Measurements from ENCODE around the gene IQGAP2. TPM values are rescaled to one million over a fixed set of nuclear protein-coding genes. Genes with fewer than 3 reads are reported as not detected.
"Not testable (repeated sequence)": the region's sequence is repeated elsewhere in the genome, so short reads cannot be mapped to it uniquely, and the experiment has no call there.

IQGAP2 gene
- total and polyA plus RNA-seq, 9 of the 15 experiments (the other 6 are each of a cell fraction or from before 2014, with no cell fraction given) = 8.7 to 23.2 (median 17.4) TPM

- Histone ChIP-seq H3K27me3 (ENCODE audit: control insufficient read depth in 2 of 2, insufficient read depth in 2 of 2, low read length in 2 of 2) (no peaks in the 10 kb centered on the region), H4K20me1 (replicated peaks; ENCODE audit: control insufficient read depth, insufficient read depth, low read length) (no peaks in the 10 kb centered on the region), H3K27ac (ENCODE audit: extremely low read depth, low read depth, low read length) (no peak overlapping the region), H3K9ac (ENCODE audit: insufficient read depth in 1 of 2, low read depth in 2 of 2, low read length in 2 of 2) (no peak overlapping the region), H3K79me2 (ENCODE audit: control insufficient read depth, insufficient read depth, low read length) (no peaks in the 10 kb centered on the region), H3K9me1 (ENCODE audit: control insufficient read depth, insufficient read depth, low read length) (no peaks in the 10 kb centered on the region), H3K4me1 (replicated peaks in 1 of 2; ENCODE audit: control insufficient read depth in 2 of 2, insufficient read depth in 2 of 2, low read length in 2 of 2) (peaks cover 0 to 24% of the 10 kb centered on the region in 2 experiments; a peak in 4 of 5 replicates), H2AFZ (ENCODE audit: low read depth, low read length) (no peak overlapping the region), H3K36me3 (ENCODE audit: control insufficient read depth, insufficient read depth, low read length) (no peaks in the 10 kb centered on the region), H3K4me3 (no peak overlapping the region), H3K9me3 (replicated peaks; ENCODE audit: control insufficient read depth, insufficient read depth, low read depth, low read length) (no peaks in the 10 kb centered on the region), H3K4me2 (ENCODE audit: insufficient read depth, low read length) (no peak overlapping the region)
- TF ChIP-seq ZFP30 (CRISPR knock-in tag; IDR thresholded peaks at IDR 0.05; ENCODE audit: borderline replicate concordance) (no peak), FOXP4 (CRISPR knock-in tag; IDR thresholded peaks at IDR 0.05; ENCODE audit: borderline replicate concordance) (no peak), EWSR1 (IDR thresholded peaks at IDR 0.05; ENCODE audit: borderline replicate concordance, low read depth, partially characterized antibody) (no peak), MXD1 (CRISPR knock-in tag; IDR thresholded peaks at IDR 0.05; ENCODE audit: borderline replicate concordance, poor library complexity, severe bottlenecking) (no peak), XRCC3 (IDR thresholded peaks at IDR 0.05) (no peak), CCAR2 (IDR thresholded peaks at IDR 0.05; ENCODE audit: low read depth, low read length) (no peak), ZNF696 (CRISPR knock-in tag; conservative IDR thresholded peaks at IDR 0.05) (no peak), TCF15 (CRISPR knock-in tag; IDR thresholded peaks at IDR 0.05) (no peak), TRIM24 (IDR thresholded peaks at IDR 0.05) (no peak), SAFB2 (IDR thresholded peaks at IDR 0.05; ENCODE audit: borderline replicate concordance, low read depth, low read length, severe bottlenecking) (no peak)
- in situ Hi-C loops (cut with MboI) (no loop called here), intact Hi-C loops (cut with micrococcal nuclease) (no loop called here)
- no peak for FAIRE-seq
- ChIA-PET POLR2A (no interaction called here), CTCF (ENCODE audit: low intra/inter-chr PET ratio) (no interaction called here)
- WGBS (ENCODE audit: insufficient coverage, low coverage, missing lambda C conversion rate) = 62% methylated on average over 3 of the region's 3 CpGs
- DNase-seq (ENCODE audit: extremely low read depth in 1 of 4, low spot score in 3 of 4) = no peak
- no peak for ATAC-seq
- BruUV-seq (replicated peaks) = no TSS peak
Measured at GRCh38 chr5:76548525-76549229, 145.6 kb downstream of the IQGAP2 start.

- H3K9me1 ChIP-seq (ENCODE audit: control insufficient read depth, insufficient read depth, low read length); intact Hi-C loops (cut with micrococcal nuclease); BruUV-seq (replicated peaks); H3K27ac ChIP-seq (ENCODE audit: extremely low read depth, low read depth, low read length); H3K9ac ChIP-seq (ENCODE audit: insufficient read depth in 1 of 2, low read depth in 2 of 2, low read length in 2 of 2); DNase-seq (ENCODE audit: extremely low read depth in 1 of 4, low spot score in 3 of 4); in situ Hi-C loops (cut with MboI); H3K36me3 ChIP-seq (ENCODE audit: control insufficient read depth, insufficient read depth, low read length); H3K9me3 ChIP-seq (replicated peaks; ENCODE audit: control insufficient read depth, insufficient read depth, low read depth, low read length); H4K20me1 ChIP-seq (replicated peaks; ENCODE audit: control insufficient read depth, insufficient read depth, low read length); H3K79me2 ChIP-seq (ENCODE audit: control insufficient read depth, insufficient read depth, low read length); FAIRE-seq; H3K27me3 ChIP-seq (ENCODE audit: control insufficient read depth in 2 of 2, insufficient read depth in 2 of 2, low read length in 2 of 2); POLR2A ChIA-PET; H2AFZ ChIP-seq (ENCODE audit: low read depth, low read length); ATAC-seq; H3K4me3 ChIP-seq; CTCF ChIA-PET (ENCODE audit: low intra/inter-chr PET ratio); H3K4me2 ChIP-seq (ENCODE audit: insufficient read depth, low read length): not testable (repeated sequence)
- WGBS (ENCODE audit: insufficient coverage, low coverage, missing lambda C conversion rate) = 75% methylated on average over 15 of the region's 34 CpGs
- peaks cover 0 to 14% of the 10 kb centered on the region in 2 experiments; a peak in 1 of 5 replicates for H3K4me1 ChIP-seq (replicated peaks in 1 of 2; ENCODE audit: control insufficient read depth in 2 of 2, insufficient read depth in 2 of 2, low read length in 2 of 2)
Measured at GRCh38 chr5:76550881-76551280, 147.8 kb downstream of the IQGAP2 start.
